GM23338 (cell line): ENCODE results near the gene SOS1.

Experiments
- CREB1 ChIP-seq: fragments of 250-450 bp; sonication (Bioruptor Pico); IDR thresholded peaks from 2 replicates; pipeline ENCODE4 v1.5.0; 2020; ENCODE audit warnings: low read depth, mild to moderate bottlenecking, moderate library complexity
- POLR2AphosphoS5 ChIP-seq: IDR thresholded peaks from 2 replicates; pipeline ENCODE4 v1.6.1; 2016; ENCODE audit warnings: antibody characterized with exemption, low read depth
- STAT1 ChIP-seq: IDR thresholded peaks from one replicate; pipeline ENCODE4 v1.6.1; 2016; ENCODE audit warnings: antibody characterized with exemption; ENCODE audit not compliant: unreplicated experiment

GRCh38 chr2:39123436-39123999 lies 2.7 kb upstream of the SOS1 start:
- TF ChIP-seq STAT1 (no peak), CREB1 (CRISPR knock-in tag) (no peak), POLR2AphosphoS5 (no peak)
